ENCODE measurements around the gene PLAAT4. TPM values are rescaled to one million over a fixed set of nuclear protein-coding genes. Genes with fewer than 3 reads are reported as not detected.

PLAAT4 gene
- total RNA-seq, 1 experiment from 2014 or later: 157 TPM

GRCh38 chr11:63491240-63491587 is 45.4 kb upstream of the PLAAT4 start:
- DNase-seq: no peak
- H3K27me3 Mint-ChIP-seq (ENCODE audit: unreplicated experiment): no peaks in the 10 kb centered on the region
- H3K9me3 Mint-ChIP-seq (ENCODE audit: low read depth, unreplicated experiment): peaks cover 5% of the 10 kb centered on the region
- H3K4me1 Mint-ChIP-seq (ENCODE audit: low read depth, unreplicated experiment): peaks cover 52% of the 10 kb centered on the region
- peak overlapping the region; percentile 86 for H3K4me3 Mint-ChIP-seq (ENCODE audit: low read depth, unreplicated experiment)
- CTCF ChIA-PET: interaction anchor here (0.7 to 3.8 kb wide), 4 partner anchors 11 to 112 kb away, joined by 4 to 20 read pairs (median 6); no protein-coding TSS in a partner anchor
- H3K27ac Mint-ChIP-seq (ENCODE audit: unreplicated experiment): no peak overlapping the region
- BruUV-seq (replicated peaks): no TSS peak
- no peaks in the 10 kb centered on the region for H3K36me3 Mint-ChIP-seq (ENCODE audit: insufficient read depth, unreplicated experiment)
- TF ChIP-seq CTCF (IDR thresholded peaks at IDR 0.05; ENCODE audit: unreplicated experiment): no peak
- intact Hi-C loops (cut with micrococcal nuclease; ENCODE audit: unreplicated experiment): no loop called here

- intact Hi-C loops (cut with micrococcal nuclease; ENCODE audit: unreplicated experiment): no loop called here
- CTCF ChIA-PET: interaction anchor here (0.7 to 3.8 kb wide), 4 partner anchors 11 to 111 kb away, joined by 4 to 20 read pairs (median 6); no protein-coding TSS in a partner anchor
- peaks cover 10% of the 10 kb centered on the region for H3K9me3 Mint-ChIP-seq (ENCODE audit: low read depth, unreplicated experiment)
Measured at GRCh38 chr11:63491636-63492372, 44.8 kb upstream of the PLAAT4 start.

GRCh38 chr11:63492441-63492840 is 44.2 kb upstream of the PLAAT4 start:
- H3K27me3 Mint-ChIP-seq (ENCODE audit: unreplicated experiment): no peaks in the 10 kb centered on the region
- H3K9me3 Mint-ChIP-seq (ENCODE audit: low read depth, unreplicated experiment): peaks cover 10% of the 10 kb centered on the region
- BruUV-seq (replicated peaks): no TSS peak
- no peaks in the 10 kb centered on the region for H3K36me3 Mint-ChIP-seq (ENCODE audit: insufficient read depth, unreplicated experiment)
- DNase-seq: no peak
- H3K4me1 Mint-ChIP-seq (ENCODE audit: low read depth, unreplicated experiment): peaks cover 52% of the 10 kb centered on the region
- H3K4me3 Mint-ChIP-seq (ENCODE audit: low read depth, unreplicated experiment): no peak overlapping the region
- H3K27ac Mint-ChIP-seq (ENCODE audit: unreplicated experiment): no peak overlapping the region
- CTCF ChIA-PET: interaction anchor here (1.1 to 1.2 kb wide), 2 partner anchors 16 to 111 kb away, joined by 4 to 6 read pairs; no protein-coding TSS in a partner anchor
- intact Hi-C loops (cut with micrococcal nuclease; ENCODE audit: unreplicated experiment): no loop called here
- no peak for TF ChIP-seq CTCF (IDR thresholded peaks at IDR 0.05; ENCODE audit: unreplicated experiment)

More at GRCh38 chr11:63491636-63492372, 44.8 kb upstream of the PLAAT4 start:
- no TSS peak for BruUV-seq (replicated peaks)
- DNase-seq: no peak
- peak overlapping the region; percentile 86 for H3K4me3 Mint-ChIP-seq (ENCODE audit: low read depth, unreplicated experiment)
- no peaks in the 10 kb centered on the region for H3K36me3 Mint-ChIP-seq (ENCODE audit: insufficient read depth, unreplicated experiment)
- no peak overlapping the region for H3K27ac Mint-ChIP-seq (ENCODE audit: unreplicated experiment)
- H3K4me1 Mint-ChIP-seq (ENCODE audit: low read depth, unreplicated experiment): peaks cover 52% of the 10 kb centered on the region
- no peaks in the 10 kb centered on the region for H3K27me3 Mint-ChIP-seq (ENCODE audit: unreplicated experiment)
- TF ChIP-seq CTCF (IDR thresholded peaks at IDR 0.05; ENCODE audit: unreplicated experiment): no peak

GRCh38 chr11:63493127-63493526 is 43.5 kb upstream of the PLAAT4 start:
- no peak for DNase-seq
- H3K4me1 Mint-ChIP-seq (ENCODE audit: low read depth, unreplicated experiment): peaks cover 52% of the 10 kb centered on the region

More at GRCh38 chr11:63493127-63493526, 43.5 kb upstream of the PLAAT4 start:
- no TSS peak for BruUV-seq (replicated peaks)
- H3K9me3 Mint-ChIP-seq (ENCODE audit: low read depth, unreplicated experiment): peaks cover 14% of the 10 kb centered on the region
- H3K27me3 Mint-ChIP-seq (ENCODE audit: unreplicated experiment): no peaks in the 10 kb centered on the region
- H3K27ac Mint-ChIP-seq (ENCODE audit: unreplicated experiment): no peak overlapping the region
- no peak for TF ChIP-seq CTCF (IDR thresholded peaks at IDR 0.05; ENCODE audit: unreplicated experiment)
- intact Hi-C loops (cut with micrococcal nuclease; ENCODE audit: unreplicated experiment): no loop called here
- CTCF ChIA-PET: interaction anchor here (0.7 kb wide), 1 partner anchor 87 kb away, joined by 4 read pairs; no protein-coding TSS in a partner anchor
- H3K36me3 Mint-ChIP-seq (ENCODE audit: insufficient read depth, unreplicated experiment): no peaks in the 10 kb centered on the region
- H3K4me3 Mint-ChIP-seq (ENCODE audit: low read depth, unreplicated experiment): no peak overlapping the region
